GM12891 (cell line): ENCODE results near the gene CRACR2B.

Experiments used
- DNase-seq: peaks from one replicate; pipeline ENCODE4 v3.0.0; 2011; ENCODE audit warnings: low spot score; ENCODE audit not compliant: insufficient read length
- FAIRE-seq: peaks from 2 replicates; lab custom pipeline; 2011; peaks lifted over from hg19 to GRCh38; lab: Jason Lieb, UNC
- PAX5 ChIP-seq: IDR thresholded peaks from 2 replicates; pipeline ENCODE4 v1.6.1; 2011; ENCODE audit warnings: low read length, moderate library complexity, mild to moderate bottlenecking; ENCODE audit not compliant: insufficient read depth, severe bottlenecking
- POLR2A ChIP-seq: IDR thresholded peaks from 2 replicates; pipeline ENCODE4 v1.6.1; 2011; ENCODE audit warnings: low read depth, low read length, control low read depth
- POLR2AphosphoS5 ChIP-seq: IDR thresholded peaks from 2 replicates; pipeline ENCODE4 v1.6.1; 2011; ENCODE audit warnings: low read depth, low read length, control low read depth
- POU2F2 ChIP-seq: IDR thresholded peaks from 2 replicates; pipeline ENCODE4 v1.6.1; 2011; ENCODE audit warnings: low read depth, mild to moderate bottlenecking, control low read depth, low read length, moderate library complexity
- SPI1 ChIP-seq: IDR thresholded peaks from 2 replicates; pipeline ENCODE4 v1.6.1; 2011; ENCODE audit warnings: low read depth, low read length, control low read depth
- TAF1 ChIP-seq: IDR thresholded peaks from 2 replicates; pipeline ENCODE4 v1.6.1; 2011; ENCODE audit warnings: low read depth, low read length, control low read depth

Gene CRACR2B

GRCh38 chr11:868394-868793 is 40.7 kb downstream of the CRACR2B start:
- no peak for DNase-seq
- no peak for FAIRE-seq
- TF ChIP-seq POU2F2 (no peak), POLR2AphosphoS5 (no peak), SPI1 (no peak), TAF1 (no peak), POLR2A (no peak), PAX5 (no peak)

GRCh38 chr11:868802-869201 is 41.1 kb downstream of the CRACR2B start:
- TF ChIP-seq POLR2AphosphoS5 (no peak), TAF1 (no peak), POLR2A (no peak), PAX5 (no peak), POU2F2 (no peak), SPI1 (no peak)
- FAIRE-seq, result no peak
- DNase-seq, result no peak

- DNase-seq (no peak), FAIRE-seq (no peak)
- TF ChIP-seq POU2F2 (no peak), POLR2AphosphoS5 (no peak), POLR2A (no peak), PAX5 (no peak), SPI1 (no peak), TAF1 (no peak)
Measured at GRCh38 chr11:869399-870126, 41.8 kb downstream of the CRACR2B start.

- no peak for TF ChIP-seq SPI1
- no peak for TF ChIP-seq TAF1
- DNase-seq, result no peak
- no peak for FAIRE-seq
Measured at GRCh38 chr11:870127-870413, 42.4 kb downstream of the CRACR2B start.

GRCh38 chr11:870418-870817 is 42.7 kb downstream of the CRACR2B start:
- DNase-seq (no peak), FAIRE-seq (no peak)
- no peak for TF ChIP-seq POLR2A
- no peak for TF ChIP-seq SPI1
- TF ChIP-seq POLR2AphosphoS5, result no peak
- no peak for TF ChIP-seq POU2F2
- TF ChIP-seq PAX5, result no peak
- TF ChIP-seq TAF1, result no peak

GRCh38 chr11:871472-871871 is 43.8 kb downstream of the CRACR2B start:
- FAIRE-seq, result no peak
- TF ChIP-seq PAX5, result no peak
- no peak for TF ChIP-seq SPI1
- no peak for TF ChIP-seq POU2F2
- no peak for TF ChIP-seq POLR2AphosphoS5
- no peak for TF ChIP-seq TAF1
- no peak for TF ChIP-seq POLR2A
- DNase-seq, result no peak

GRCh38 chr11:872799-873198 is 45.1 kb downstream of the CRACR2B start:
- TF ChIP-seq POLR2A (no peak), POLR2AphosphoS5 (no peak), POU2F2 (no peak), TAF1 (no peak), SPI1 (no peak), PAX5 (no peak)
- FAIRE-seq (no peak), DNase-seq (no peak)

- no peak for DNase-seq
- TF ChIP-seq POLR2AphosphoS5 (no peak), POLR2A (no peak), PAX5 (no peak), SPI1 (no peak), TAF1 (no peak), POU2F2 (no peak)
- FAIRE-seq, result no peak
Measured at GRCh38 chr11:873706-874105, 46.0 kb downstream of the CRACR2B start.

- TF ChIP-seq POLR2AphosphoS5 (no peak), POLR2A (no peak), PAX5 (no peak), SPI1 (no peak), POU2F2 (no peak), TAF1 (no peak)
- DNase-seq (no peak), FAIRE-seq (no peak)
Measured at GRCh38 chr11:875203-875602, 47.5 kb downstream of the CRACR2B start.

GRCh38 chr11:875769-876301 is 48.1 kb downstream of the CRACR2B start:
- no peak for DNase-seq
- no peak for FAIRE-seq
- TF ChIP-seq POU2F2 (no peak), POLR2AphosphoS5 (no peak), POLR2A (no peak), SPI1 (no peak), TAF1 (no peak), PAX5 (no peak)
